Stimulated activated CD4-positive, alpha-beta T cell treated with anti-CD3 and anti-CD28 coated beads, Interleukin-1b, Interleukin-23, amount 100 ng/mL, for 48 hours (primary cell): Measurements from ENCODE around the gene OPA1.

ENCODE experiments used
- DNase-seq: peaks from one replicate; pipeline ENCODE4 v3.0.0-alpha.2; 2020

OPA1 gene

DNA sequence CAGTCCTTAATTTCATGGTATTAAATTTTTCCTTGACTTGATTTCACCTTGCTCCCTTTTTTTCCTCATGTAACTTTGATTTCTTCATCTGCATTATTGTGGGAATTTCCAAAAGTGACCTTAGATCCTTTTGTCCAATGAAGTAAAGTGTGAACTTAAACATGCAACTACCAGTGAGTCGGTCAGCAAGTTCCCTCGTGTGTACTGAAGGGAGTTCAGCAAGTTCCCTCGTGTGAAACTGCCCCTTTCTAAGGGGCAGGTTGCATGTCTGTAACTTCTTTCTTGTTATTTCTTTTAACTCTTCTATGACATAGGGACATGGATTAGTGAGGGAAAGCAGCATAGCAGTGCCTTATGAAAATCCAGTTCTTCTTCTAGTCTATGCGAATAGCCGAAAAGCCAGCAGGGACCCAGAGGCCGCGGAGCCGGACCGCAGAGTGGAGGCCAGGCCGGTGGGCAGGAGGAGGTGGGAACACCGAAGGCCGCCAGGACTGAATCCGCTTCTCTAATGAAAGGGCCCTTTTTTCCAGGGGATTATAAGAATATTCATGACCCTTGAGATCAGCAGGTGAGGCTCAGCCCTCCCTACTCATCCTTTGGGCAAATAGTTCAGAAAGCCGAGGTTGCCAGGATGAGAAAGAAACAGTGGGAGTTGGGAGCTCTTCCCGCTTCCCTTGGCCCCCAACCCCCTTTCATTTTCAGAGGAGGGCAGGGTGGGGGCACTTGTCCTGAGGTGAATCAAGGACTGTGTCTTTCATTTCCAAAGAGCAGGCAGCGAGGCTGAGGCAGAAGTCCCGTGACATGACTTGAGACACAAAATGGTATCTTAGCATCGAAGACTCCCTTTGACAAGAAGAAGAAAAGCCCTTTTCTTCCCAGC lies 117.5 kb downstream of the OPA1 start:
- DNase-seq, result no peak

- no peak for DNase-seq
Observed at GRCh38 chr3:193711166-193711485, 118.1 kb downstream of the OPA1 start.

GRCh38 chr3:193711523-193711963 lies 118.5 kb downstream of the OPA1 start:
- no peak for DNase-seq

DNA sequence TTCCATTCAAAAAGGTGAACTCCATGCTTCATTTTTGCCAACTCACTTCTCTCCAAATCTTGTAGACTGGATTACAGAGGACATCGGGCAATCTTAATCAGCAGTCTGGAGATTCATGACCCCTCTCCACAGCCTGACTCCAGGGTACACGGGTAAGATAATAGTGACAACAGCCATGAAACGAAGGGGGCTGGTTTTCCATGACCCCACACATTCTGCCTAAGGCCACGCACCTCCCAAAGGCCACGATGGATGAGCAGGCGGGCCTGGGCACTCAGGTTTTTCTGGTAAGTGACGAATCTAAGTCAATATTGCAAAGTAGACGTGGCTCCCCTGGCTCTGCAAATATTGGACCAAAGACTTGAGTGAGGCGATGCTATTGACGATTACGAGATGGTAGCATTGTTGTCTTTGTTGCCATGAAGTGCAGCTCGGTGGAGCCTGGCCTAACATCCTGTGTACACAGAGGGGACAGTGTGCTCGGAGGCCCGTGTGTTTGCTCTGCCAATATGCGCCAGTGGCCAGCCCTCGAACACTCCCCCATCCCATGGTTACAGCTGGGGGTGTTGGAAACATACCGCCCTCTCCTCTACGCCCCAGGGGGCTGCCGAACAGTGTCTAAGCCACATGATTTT lies 119.1 kb downstream of the OPA1 start:
- no peak for DNase-seq

DNA sequence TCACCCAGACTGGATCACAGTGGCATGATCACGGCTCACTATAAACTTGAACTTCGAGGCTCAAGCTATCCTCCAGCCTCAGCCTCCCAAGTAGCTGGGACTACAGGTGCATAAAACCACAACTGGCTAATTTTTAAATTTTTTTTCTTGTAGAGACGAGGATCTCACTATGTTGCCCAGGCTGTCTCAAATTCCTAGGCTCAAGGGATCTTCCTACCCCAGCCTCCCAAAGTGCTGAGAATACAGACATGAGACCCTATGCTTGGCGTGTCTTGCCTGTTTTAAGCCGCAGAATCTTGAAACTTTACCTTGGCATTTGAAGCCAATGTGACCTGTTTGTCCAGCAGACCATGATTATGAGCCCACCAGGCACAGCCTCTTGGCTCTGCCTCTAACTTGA lies 119.9 kb downstream of the OPA1 start:
- DNase-seq, result no peak

DNA sequence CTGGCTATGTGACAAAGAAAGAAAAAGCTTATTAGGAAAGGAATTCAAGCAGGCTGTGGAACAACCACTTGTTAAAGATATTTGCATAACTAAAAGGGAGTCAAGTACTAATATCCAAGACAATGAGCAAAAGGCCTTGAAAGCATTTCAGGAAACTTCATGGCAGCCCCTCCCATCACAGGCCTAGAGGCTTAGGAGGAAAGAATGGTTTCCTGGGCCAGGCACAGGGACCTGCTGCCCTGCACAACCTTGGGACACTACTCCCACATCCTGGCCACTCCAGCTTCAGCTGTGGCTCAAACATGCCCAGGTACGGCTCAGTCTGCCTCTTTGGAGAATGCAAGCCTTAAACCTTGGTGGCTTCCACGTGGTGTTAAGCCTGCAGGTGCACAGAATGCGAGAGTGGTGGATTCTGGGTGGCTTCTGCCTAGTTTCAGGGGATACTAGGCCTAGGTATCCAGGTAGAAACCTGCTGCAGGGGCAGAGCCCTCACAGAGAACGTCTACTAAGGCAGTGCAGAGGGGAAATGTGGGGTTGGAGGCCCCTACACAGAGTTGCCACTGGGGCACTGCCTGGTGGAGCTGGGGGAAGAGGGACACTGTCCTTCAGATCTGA lies 121.6 kb downstream of the OPA1 start:
- no peak for DNase-seq

DNA sequence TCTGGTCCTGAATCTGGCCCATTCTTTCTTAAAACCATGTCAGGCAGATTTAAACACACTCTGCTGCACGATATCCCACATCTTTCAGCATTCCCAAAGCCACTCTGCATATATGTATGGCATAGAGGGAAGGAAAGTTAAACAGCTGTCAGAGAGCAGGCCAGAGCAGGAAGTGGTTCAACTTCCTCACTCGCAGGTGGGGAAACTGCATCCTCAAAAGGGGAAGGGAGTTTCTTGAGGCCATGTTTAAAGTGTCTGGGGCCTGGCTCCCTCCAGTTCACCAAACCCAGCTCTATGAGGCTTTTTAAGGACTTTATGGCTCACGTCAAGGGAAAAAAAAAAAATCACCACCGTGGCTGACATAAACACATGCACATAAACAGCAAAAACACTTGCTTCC lies 123.1 kb downstream of the OPA1 start:
- no peak for DNase-seq

DNA sequence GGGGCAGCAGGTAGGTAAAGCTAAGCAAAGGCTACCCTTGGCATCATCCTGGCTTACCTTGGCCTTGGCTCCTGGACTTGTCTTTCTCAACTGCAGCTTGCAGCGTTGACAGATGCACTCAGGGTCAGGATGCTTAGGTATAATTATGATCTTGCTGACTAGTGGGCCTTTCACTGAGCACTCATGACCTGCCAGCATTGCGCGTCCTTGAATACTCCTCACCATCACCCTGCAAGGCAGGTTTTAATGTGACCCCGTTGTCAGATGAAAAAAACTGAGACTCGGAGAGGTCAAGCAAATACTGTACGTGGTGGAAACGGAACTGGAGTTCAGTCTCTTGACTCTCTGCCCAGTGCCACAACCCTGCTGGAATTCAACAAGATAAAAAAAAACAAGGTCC lies 126.7 kb downstream of the OPA1 start:
- no peak for DNase-seq

GRCh38 chr3:193720169-193720568 lies 127.2 kb downstream of the OPA1 start:
- no peak for DNase-seq

DNA sequence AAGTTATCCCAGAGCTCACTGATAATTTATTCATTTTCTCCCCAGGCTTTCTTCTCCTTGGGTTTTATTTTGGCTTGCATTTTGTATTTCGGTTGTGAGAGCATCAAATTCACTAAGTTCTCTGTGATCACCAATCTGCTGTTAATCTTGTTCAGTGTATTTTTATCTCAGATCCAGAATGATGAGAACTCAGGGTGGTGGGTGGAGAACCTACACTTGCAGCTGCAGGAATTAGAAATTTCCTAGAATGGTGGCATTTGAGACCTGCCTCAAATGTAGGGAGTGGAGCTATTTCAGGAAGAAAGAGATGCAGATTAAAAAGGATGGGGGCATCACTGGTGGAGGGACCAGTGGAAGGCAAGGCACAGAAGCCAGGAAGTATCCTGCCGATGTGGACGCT lies 129.6 kb downstream of the OPA1 start:
- no peak for DNase-seq

- no peak for DNase-seq
Observed at GRCh38 chr3:193727089-193727488, 134.1 kb downstream of the OPA1 start.

GRCh38 chr3:193728429-193729087 lies 135.6 kb downstream of the OPA1 start:
- no peak for DNase-seq

GRCh38 chr3:193729088-193729465 lies 136.1 kb downstream of the OPA1 start:
- DNase-seq, result no peak

GRCh38 chr3:193729601-193730000 lies 136.6 kb downstream of the OPA1 start:
- DNase-seq, result no peak

- DNase-seq, result no peak
Observed at GRCh38 chr3:193730511-193730910, 137.5 kb downstream of the OPA1 start.

DNA sequence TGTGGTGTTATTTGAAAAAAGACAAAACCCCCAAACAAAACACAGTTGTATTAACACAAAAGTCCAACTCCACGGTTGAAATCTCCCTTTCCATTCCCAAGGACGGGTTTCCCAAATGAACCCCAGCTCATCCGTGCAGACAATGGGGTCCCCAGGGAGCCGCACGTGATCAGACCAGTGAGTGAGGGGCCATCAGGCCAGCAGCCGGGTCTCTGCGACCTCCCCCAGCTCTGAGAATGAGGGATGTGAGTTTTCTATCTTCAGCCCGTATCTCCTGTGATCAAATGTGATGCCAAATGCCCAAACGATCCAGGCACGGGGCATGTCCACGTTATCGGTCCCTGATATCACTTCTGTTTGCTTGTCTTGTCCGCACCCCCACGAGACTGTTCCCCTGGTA lies 138.0 kb downstream of the OPA1 start:
- no peak for DNase-seq

- no peak for DNase-seq
Observed at GRCh38 chr3:193731656-193732055, 138.6 kb downstream of the OPA1 start.

- DNase-seq, result no peak
Observed at GRCh38 chr3:193732391-193732790, 139.4 kb downstream of the OPA1 start.

DNA sequence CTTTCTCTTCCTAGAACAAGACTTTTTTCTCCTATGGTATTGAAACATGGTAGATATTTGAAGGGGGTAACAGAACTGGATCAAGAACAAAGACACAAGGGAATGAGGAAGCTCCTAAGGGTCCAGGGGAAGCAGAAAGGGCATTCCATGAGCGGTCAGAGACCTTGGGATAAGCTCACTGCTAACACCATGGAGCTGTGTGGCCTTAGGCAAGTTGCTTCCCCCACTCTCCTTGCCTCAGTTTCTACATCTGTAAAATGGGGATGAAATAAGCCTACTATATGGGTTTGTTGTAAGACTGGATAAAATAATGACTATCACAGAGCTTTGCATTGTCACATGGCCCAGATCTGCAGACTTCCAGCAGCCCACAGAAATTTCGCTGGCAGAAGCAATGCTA lies 139.8 kb downstream of the OPA1 start:
- DNase-seq, result no peak

- DNase-seq, result no peak
Observed at GRCh38 chr3:193734737-193735366, 141.8 kb downstream of the OPA1 start.

DNA sequence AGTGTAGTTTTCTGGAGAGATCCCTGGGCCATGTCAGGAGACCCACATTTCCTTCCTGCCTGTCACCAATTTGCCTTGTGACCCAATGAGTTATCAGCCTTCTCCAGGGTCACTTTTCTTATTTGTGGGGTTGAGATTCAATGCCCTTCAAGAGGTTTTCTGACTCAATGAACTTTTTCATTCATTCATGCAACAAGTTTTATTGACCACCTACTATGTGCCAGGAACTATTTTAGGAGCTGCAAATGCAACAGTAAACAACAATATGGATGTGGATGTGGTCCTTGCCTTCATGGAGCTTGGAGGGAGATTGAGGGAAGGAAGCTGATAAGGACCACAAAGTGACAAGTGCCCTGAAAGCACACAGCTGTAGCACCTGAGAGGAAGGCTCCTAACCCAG lies 142.8 kb downstream of the OPA1 start:
- DNase-seq, result no peak

GRCh38 chr3:193736616-193737015 lies 143.6 kb downstream of the OPA1 start:
- no peak for DNase-seq

GRCh38 chr3:193737191-193737751 lies 144.3 kb downstream of the OPA1 start:
- no peak for DNase-seq
